Lung (tissue), 12 donors: Measurements from ENCODE around the gene BTBD2. TPM values are rescaled to one million over a fixed set of nuclear protein-coding genes. Genes with fewer than 3 reads are reported as not detected.
A peak's percentile ranks its signal among the peaks of the same experiment; 100 is the strongest.

Experiments
- ATAC-seq: fragments of 200-7000 bp; cut with Tn5 transposase; one replicate; pipeline ENCODE4 v1.9.1; 2020; ENCODE audit warnings: moderate number of reproducible peaks; ENCODE audit not compliant: insufficient read depth, low FRiP score
- DNase-seq, 3 donors: peaks; one replicate each; pipeline ENCODE4 v3.0.0-alpha.2; 2013 to 2017
- H3K27ac ChIP-seq, 2 donors: one replicate each; pipeline ENCODE4 v1.5.1; 2013; ENCODE audit warnings: mild to moderate bottlenecking in 2 of 2, moderate library complexity in 2 of 2, control low read depth in 1 of 2, inconsistent platforms in 1 of 2, low read depth in 1 of 2, low read length in 1 of 2
- H3K27me3 ChIP-seq, 3 donors: one replicate each; pipeline ENCODE4 v1.5.1; 2013; ENCODE audit warnings: low read length in 2 of 3; ENCODE audit not compliant: control insufficient read depth in 3 of 3, insufficient read depth in 3 of 3
- H3K36me3 ChIP-seq, 4 donors: one replicate each; pipeline ENCODE4 v1.5.1; 2013; ENCODE audit warnings: low read length in 4 of 4, mild to moderate bottlenecking in 1 of 4, moderate library complexity in 1 of 4; ENCODE audit not compliant: control insufficient read depth in 4 of 4, insufficient read depth in 4 of 4
- H3K4me1 ChIP-seq, 5 donors: one replicate each; pipeline ENCODE4 v1.5.1; 2013; ENCODE audit warnings: low read length in 5 of 5, mild to moderate bottlenecking in 2 of 5, moderate library complexity in 1 of 5; ENCODE audit not compliant: control insufficient read depth in 5 of 5, insufficient read depth in 5 of 5
- H3K4me3 ChIP-seq: one replicate; pipeline ENCODE4 v1.5.1; 2013; ENCODE audit warnings: mild to moderate bottlenecking, control low read depth, moderate library complexity
- H3K9ac ChIP-seq, 2 donors: one replicate each; pipeline ENCODE4 v1.5.1; 2013; ENCODE audit warnings: low read length in 2 of 2, control low read depth in 1 of 2; ENCODE audit not compliant: insufficient read depth in 1 of 2
- H3K9me3 ChIP-seq, 4 donors: one replicate each; pipeline ENCODE4 v1.5.1; 2013; ENCODE audit warnings: low read length in 3 of 4, mild to moderate bottlenecking in 1 of 4, moderate library complexity in 1 of 4; ENCODE audit not compliant: control insufficient read depth in 4 of 4, insufficient read depth in 3 of 4
- CTCF ChIP-seq: IDR thresholded peaks from 2 replicates; pipeline ENCODE4 v1.5.1; 2012; ENCODE audit warnings: mild to moderate bottlenecking; ENCODE audit errors: control extremely low read depth, extremely low read depth
- WGBS, 2 donors: extraction: QIAGEN DNeasy Blood & Tissue Kit; methylation state at CpG; one replicate each; pipeline ENCODE4 v1.1.7; 2013; 5-methylcytosine and 5-hydroxymethylcytosine counted together
- polyA plus RNA-seq, 2 donors: library from polyadenylated mRNA; stranded (reverse); fragments of 200-250 nt; gene quantifications; one replicate each; pipeline ENCODE4 v1.2.1, GENCODE V29; 2013
- total RNA-seq, 2 donors: library from RNA; depleted of rRNA in 1 of 2; stranded (reverse); fragments of >200 nt in 1 of 2; gene quantifications; one replicate each; pipeline ENCODE4 v1.2.1, GENCODE V29; 2014 to 2021
- donor health status: control.
- donor health status: control.
- donor health status: Bipolar disorder and iron deficiency.
- donor health status: healthy.
- donor health status: DM: yes; HTN: yes; CAD: no.

Gene BTBD2
- total and polyA plus RNA-seq, 4 donors: 35.5 to 62.3 (median 44.8) TPM

- no peaks in the 10 kb centered on the region for H3K27me3 ChIP-seq
- TF ChIP-seq CTCF: no peak
- H3K9ac ChIP-seq: no peak overlapping the region
- H3K36me3 ChIP-seq: peaks cover 0 to 73% (median 0%) of the 10 kb centered on the region in 4 donors
- peaks cover 2 to 44% (median 17%) of the 10 kb centered on the region in 5 donors for H3K4me1 ChIP-seq
- peak overlapping the region; percentile 88 to 93 for H3K27ac ChIP-seq
- no peak overlapping the region for H3K4me3 ChIP-seq
- ATAC-seq (no peak), DNase-seq (no peak)
- H3K9me3 ChIP-seq: no peaks in the 10 kb centered on the region
- WGBS, 2 donors: 81 to 95% methylated on average over 6 of the region's 6 CpGs
Measured at GRCh38 chr19:2041433-2041682, 25.8 kb upstream of the BTBD2 start.

GRCh38 chr19:2040647-2041432, 25.3 kb upstream of the BTBD2 start:
- H3K4me3 ChIP-seq: no peak overlapping the region
- H3K9me3 ChIP-seq: no peaks in the 10 kb centered on the region
- ATAC-seq (no peak), DNase-seq (no peak)
- H3K27me3 ChIP-seq: no peaks in the 10 kb centered on the region
- H3K4me1 ChIP-seq: peaks cover 2 to 39% (median 17%) of the 10 kb centered on the region in 5 donors
- H3K9ac ChIP-seq: no peak overlapping the region
- H3K36me3 ChIP-seq: peaks cover 0 to 68% (median 0%) of the 10 kb centered on the region in 4 donors
- no peak for TF ChIP-seq CTCF
- WGBS, 2 donors: 93 to 95% methylated on average over 25 to 28 of the region's 28 CpGs
- H3K27ac ChIP-seq: peak overlapping the region; percentile 88 to 93

GRCh38 chr19:2039959-2040646, 24.6 kb upstream of the BTBD2 start:
- Histone ChIP-seq H3K9ac (no peak overlapping the region), H3K27ac (peak overlapping the region in 1 of 2 donors; percentile 93), H3K4me3 (no peak overlapping the region), H3K27me3 (no peaks in the 10 kb centered on the region), H3K36me3 (peaks cover 0 to 61% (median 0%) of the 10 kb centered on the region in 4 donors), H3K9me3 (peaks cover 0 to 5% (median 0%) of the 10 kb centered on the region in 4 donors), H3K4me1 (peaks cover 2 to 33% (median 17%) of the 10 kb centered on the region in 5 donors)
- no peak for TF ChIP-seq CTCF
- DNase-seq (no peak), ATAC-seq (no peak)
- WGBS, 2 donors: 91 to 93% methylated on average over 20 of the region's 20 CpGs
